Gastroesophageal sphincter (tissue), 3 donors: ENCODE measurements around the gene KLHL3.

Experiments used
- CTCF ChIP-seq, 4 experiments: fragments of 200-600 bp in 2 of 4; fragments of 450-650 bp in 2 of 4; sonication (generic) in 1 of 4; IDR thresholded peaks; one replicate each; pipeline ENCODE4 v1.5.1; 2017 to 2019; ENCODE audit warnings: antibody characterized with exemption in 4 of 4, mild to moderate bottlenecking in 2 of 4, moderate library complexity in 2 of 4
- POLR2A ChIP-seq, 2 donors: fragments of 450-650 bp; IDR thresholded peaks; one replicate each; pipeline ENCODE4 v1.6.1; 2017; ENCODE audit warnings: antibody characterized with exemption in 2 of 2, mild to moderate bottlenecking in 2 of 2, moderate library complexity in 1 of 2
- POLR2AphosphoS5 ChIP-seq: sonication (generic); formaldehyde crosslinking; IDR thresholded peaks from one replicate; pipeline ENCODE4 v1.6.1; 2017; ENCODE audit warnings: antibody characterized with exemption

GRCh38 chr5:137629646-137630045 lies 106.2 kb downstream of the KLHL3 start:
- TF ChIP-seq CTCF (IDR thresholded peaks at IDR 0.05) (peak; percentile 82 to 90 (median 88)), POLR2AphosphoS5 (no peak), POLR2A (IDR thresholded peaks at IDR 0.05) (no peak)
